Colonic mucosa (tissue), 4 donors: ENCODE measurements around the gene EPB41L2. TPM values are rescaled to one million over a fixed set of nuclear protein-coding genes. Genes with fewer than 3 reads are reported as not detected.

ENCODE experiments used
- DNase-seq: peaks from one replicate; pipeline ENCODE4 v3.0.0-alpha.2; 2020
- H3K27ac ChIP-seq: fragments of 200-600 bp; one replicate; pipeline ENCODE4 v1.8.0; 2021
- H3K27me3 ChIP-seq: fragments of 200-600 bp; one replicate; pipeline ENCODE4 v1.8.0; 2021
- H3K36me3 ChIP-seq: fragments of 200-600 bp; one replicate; pipeline ENCODE4 v1.8.0; 2021
- H3K4me1 ChIP-seq: fragments of 200-600 bp; one replicate; pipeline ENCODE4 v1.8.0; 2021; ENCODE audit warnings: mild to moderate bottlenecking
- H3K4me3 ChIP-seq: fragments of 200-600 bp; one replicate; pipeline ENCODE4 v1.8.0; 2021
- H3K9ac ChIP-seq, 2 donors: one replicate each; pipeline ENCODE4 v1.7.0; 2013; ENCODE audit warnings: control low read depth in 2 of 2, low read depth in 2 of 2, low read length in 2 of 2
- H3K9me3 ChIP-seq: fragments of 200-600 bp; one replicate; pipeline ENCODE4 v1.8.0; 2021
- CTCF ChIP-seq: fragments of 200-600 bp; IDR thresholded peaks from one replicate; pipeline ENCODE4 v1.8.0; 2022; ENCODE audit warnings: antibody characterized with exemption, mild to moderate bottlenecking
- intact Hi-C: fragments of 100-400 bp; cut with DNase I; formaldehyde crosslinking; loops from one replicate; pipeline ENCODE4 v1.14.1; 2022
- total RNA-seq, 2 donors: library from RNA; stranded (reverse); fragmentation: NEBNext Ultra II Directional in 1 of 2; extraction: Animal tissue kit (Norgen Biotek cat#: 25700) in 1 of 2; gene quantifications; one replicate each; pipeline ENCODE4 v1.2.1, GENCODE V29; 2021
- donor health status: healthy.
- donor health status: DM: no; HTN: no; CAD: no.
- donor health status: DM: no; HTN: no; CAD: no.

Gene EPB41L2
- total RNA-seq, 2 donors from 2014 or later = 106 to 113 TPM

- TF ChIP-seq CTCF = no peak
- Histone ChIP-seq H3K36me3 (no peaks in the 10 kb centered on the region), H3K27ac (no peak overlapping the region), H3K4me3 (no peak overlapping the region), H3K27me3 (no peaks in the 10 kb centered on the region), H3K9ac (no peak overlapping the region), H3K9me3 (no peaks in the 10 kb centered on the region), H3K4me1 (no peaks in the 10 kb centered on the region)
- intact Hi-C loops = no loop called here
- no peak for DNase-seq
Measured at GRCh38 chr6:131041814-131042213, 21.2 kb downstream of the EPB41L2 start.

GRCh38 chr6:131040866-131041265, 22.2 kb downstream of the EPB41L2 start:
- no peaks in the 10 kb centered on the region for H3K9me3 ChIP-seq

GRCh38 chr6:131039345-131039680, 23.7 kb downstream of the EPB41L2 start:
- intact Hi-C loops = no loop called here

More at GRCh38 chr6:131040866-131041265, 22.2 kb downstream of the EPB41L2 start:
- Histone ChIP-seq H3K4me3 (no peak overlapping the region), H3K27me3 (no peaks in the 10 kb centered on the region), H3K4me1 (no peaks in the 10 kb centered on the region), H3K9ac (no peak overlapping the region), H3K36me3 (no peaks in the 10 kb centered on the region), H3K27ac (no peak overlapping the region)
- DNase-seq = no peak
- TF ChIP-seq CTCF = no peak
- intact Hi-C loops = no loop called here

GRCh38 chr6:131038597-131039344, 24.3 kb downstream of the EPB41L2 start:
- Histone ChIP-seq H3K4me3 (no peak overlapping the region), H3K4me1 (no peaks in the 10 kb centered on the region), H3K36me3 (no peaks in the 10 kb centered on the region), H3K9ac (no peak overlapping the region), H3K9me3 (no peaks in the 10 kb centered on the region), H3K27ac (no peak overlapping the region), H3K27me3 (no peaks in the 10 kb centered on the region)
- no peak for TF ChIP-seq CTCF
- intact Hi-C loops = no loop called here
- no peak for DNase-seq

More at GRCh38 chr6:131039345-131039680, 23.7 kb downstream of the EPB41L2 start:
- Histone ChIP-seq H3K4me3 (no peak overlapping the region), H3K9ac (no peak overlapping the region), H3K36me3 (no peaks in the 10 kb centered on the region), H3K9me3 (no peaks in the 10 kb centered on the region), H3K27ac (no peak overlapping the region), H3K4me1 (no peaks in the 10 kb centered on the region), H3K27me3 (no peaks in the 10 kb centered on the region)
- DNase-seq = no peak
- no peak for TF ChIP-seq CTCF

GRCh38 chr6:131037194-131037897, 25.7 kb downstream of the EPB41L2 start:
- Histone ChIP-seq H3K27me3 (no peaks in the 10 kb centered on the region), H3K9me3 (no peaks in the 10 kb centered on the region), H3K4me3 (no peak overlapping the region), H3K36me3 (no peaks in the 10 kb centered on the region), H3K9ac (no peak overlapping the region), H3K27ac (no peak overlapping the region), H3K4me1 (no peaks in the 10 kb centered on the region)
- no peak for DNase-seq
- intact Hi-C loops = no loop called here
- no peak for TF ChIP-seq CTCF
